ENCODE results near the gene TTC13.
"Not testable (repeated sequence)": the region's sequence is repeated elsewhere in the genome, so short reads cannot be mapped to it uniquely, and the experiment has no call there.

The TTC13 gene, protein sequence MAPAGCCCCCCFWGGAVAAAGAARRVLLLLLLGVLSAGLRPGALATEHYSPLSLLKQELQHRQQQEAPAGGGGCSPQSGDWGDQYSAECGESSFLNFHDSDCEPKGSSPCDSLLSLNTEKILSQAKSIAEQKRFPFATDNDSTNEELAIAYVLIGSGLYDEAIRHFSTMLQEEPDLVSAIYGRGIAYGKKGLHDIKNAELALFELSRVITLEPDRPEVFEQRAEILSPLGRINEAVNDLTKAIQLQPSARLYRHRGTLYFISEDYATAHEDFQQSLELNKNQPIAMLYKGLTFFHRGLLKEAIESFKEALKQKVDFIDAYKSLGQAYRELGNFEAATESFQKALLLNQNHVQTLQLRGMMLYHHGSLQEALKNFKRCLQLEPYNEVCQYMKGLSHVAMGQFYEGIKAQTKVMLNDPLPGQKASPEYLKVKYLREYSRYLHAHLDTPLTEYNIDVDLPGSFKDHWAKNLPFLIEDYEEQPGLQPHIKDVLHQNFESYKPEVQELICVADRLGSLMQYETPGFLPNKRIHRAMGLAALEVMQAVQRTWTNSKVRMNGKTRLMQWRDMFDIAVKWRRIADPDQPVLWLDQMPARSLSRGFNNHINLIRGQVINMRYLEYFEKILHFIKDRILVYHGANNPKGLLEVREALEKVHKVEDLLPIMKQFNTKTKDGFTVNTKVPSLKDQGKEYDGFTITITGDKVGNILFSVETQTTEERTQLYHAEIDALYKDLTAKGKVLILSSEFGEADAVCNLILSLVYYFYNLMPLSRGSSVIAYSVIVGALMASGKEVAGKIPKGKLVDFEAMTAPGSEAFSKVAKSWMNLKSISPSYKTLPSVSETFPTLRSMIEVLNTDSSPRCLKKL

DNA sequence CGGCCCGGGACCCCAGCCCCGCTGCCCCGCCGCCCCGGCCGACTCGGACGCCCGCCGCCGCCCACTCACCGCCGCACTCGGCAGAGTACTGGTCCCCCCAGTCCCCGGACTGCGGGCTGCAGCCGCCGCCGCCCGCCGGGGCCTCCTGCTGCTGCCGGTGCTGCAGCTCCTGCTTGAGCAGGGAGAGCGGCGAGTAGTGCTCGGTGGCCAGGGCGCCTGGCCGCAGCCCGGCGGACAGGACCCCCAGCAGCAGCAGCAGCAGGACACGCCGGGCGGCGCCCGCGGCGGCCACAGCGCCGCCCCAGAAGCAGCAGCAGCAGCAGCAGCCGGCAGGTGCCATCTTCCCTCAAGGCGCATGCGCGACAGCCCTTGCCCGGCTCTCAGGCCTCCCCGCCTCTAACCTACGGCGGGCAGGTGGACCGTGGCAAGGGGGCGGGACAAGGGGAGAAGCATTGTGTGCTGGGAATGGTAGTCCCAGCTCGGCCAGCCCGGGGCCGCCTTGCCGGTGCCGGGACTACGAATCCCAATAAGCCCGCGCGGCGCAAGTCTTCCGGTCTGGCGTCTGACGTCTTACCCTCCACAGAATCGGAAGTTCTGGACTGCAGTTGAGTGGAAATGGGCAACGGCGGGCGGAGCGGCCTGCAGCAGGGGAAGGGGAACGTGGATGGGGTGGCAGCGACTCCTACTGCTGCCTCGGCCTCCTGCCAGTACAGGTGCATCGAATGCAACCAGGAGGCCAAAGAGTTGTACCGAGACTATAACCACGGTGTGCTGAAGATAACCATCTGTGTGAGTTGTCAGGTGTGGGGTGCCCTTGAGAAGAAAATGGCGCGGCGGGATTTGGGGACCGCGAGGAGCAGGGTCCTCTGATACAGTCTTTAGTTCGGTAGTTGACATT is at the start of gene TTC13, which contains the start of gene ARV1:
TSS of gene TTC13 (minus strand) at position 371 of the 898 bp plus-strand sequence. CDS start at position 340, 31 bp downstream.
TSS of gene ARV1 (plus strand) at position 604 of the 898 bp plus-strand sequence. CDS start at position 616, 12 bp downstream.
- peaks cover 41% of the 10 kb centered on the region for H3K36me3 Mint-ChIP-seq (ENCODE audit: low read depth)
- H3K27ac Mint-ChIP-seq = peak within 1 kb of the TSS; percentile 95
- no peaks in the 10 kb centered on the region for H3K9me3 Mint-ChIP-seq
- H3K4me3 Mint-ChIP-seq = peak within 1 kb of the TSS; percentile 92
- H3K27me3 Mint-ChIP-seq = no peaks in the 10 kb centered on the region
- H3K4me1 Mint-ChIP-seq (ENCODE audit: low read depth) = peaks cover 35% of the 10 kb centered on the region
- peak; percentile 96 for DNase-seq

GRCh38 chr1:231027971-231028370 is 49.3 kb upstream of the TTC13 start:
- Mint-ChIP-seq H3K9me3 (no peaks in the 10 kb centered on the region), H3K4me1 (ENCODE audit: low read depth) (peaks cover 19% of the 10 kb centered on the region), H3K27me3 (no peaks in the 10 kb centered on the region), H3K4me3 (no peak overlapping the region), H3K36me3 (ENCODE audit: low read depth) (peaks cover 15% of the 10 kb centered on the region), H3K27ac (no peak overlapping the region)
- DNase-seq = no peak

DNA sequence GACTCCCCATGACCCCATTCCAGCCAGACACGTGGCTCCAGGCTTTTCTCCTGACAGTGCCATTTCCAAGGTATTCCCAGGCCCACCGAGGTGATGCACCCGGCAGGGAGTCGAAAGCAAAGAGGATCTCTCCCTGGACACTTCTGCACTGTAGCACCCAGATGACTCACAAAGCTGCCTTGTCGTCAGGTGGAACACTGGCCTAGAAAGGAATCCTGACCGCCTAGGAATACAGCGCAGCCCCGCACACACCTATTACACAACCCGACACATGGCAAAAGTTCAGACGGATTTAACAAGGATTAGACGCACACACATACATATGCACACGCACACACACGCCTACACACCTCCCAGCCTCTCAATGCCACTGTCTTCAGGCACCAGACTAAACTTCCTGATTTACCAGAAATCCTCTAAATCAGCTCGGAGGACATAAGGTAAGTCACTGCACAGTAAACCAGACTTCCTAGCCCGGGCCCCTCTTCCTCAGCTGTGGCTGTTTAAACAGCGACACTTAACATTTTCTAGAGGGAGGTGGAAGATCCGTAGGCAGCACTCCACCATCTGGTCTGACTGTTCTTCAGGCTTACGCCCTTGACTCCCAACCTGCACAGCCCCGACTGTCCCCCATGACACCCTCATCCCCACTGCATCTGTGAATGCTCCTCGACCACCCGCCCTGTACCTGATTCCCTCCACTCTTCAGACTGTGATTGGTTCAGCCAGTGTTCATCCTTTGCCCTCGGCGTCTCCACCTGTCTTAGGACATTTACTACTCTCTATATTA is 48.7 kb upstream of the TTC13 start:
- peaks cover 17% of the 10 kb centered on the region for H3K36me3 Mint-ChIP-seq (ENCODE audit: low read depth)
- no peaks in the 10 kb centered on the region for H3K27me3 Mint-ChIP-seq
- H3K9me3 Mint-ChIP-seq = no peaks in the 10 kb centered on the region
- no peak for DNase-seq
- H3K4me3 Mint-ChIP-seq = no peak overlapping the region
- H3K27ac Mint-ChIP-seq = no peak overlapping the region
- H3K4me1 Mint-ChIP-seq (ENCODE audit: low read depth) = peaks cover 15% of the 10 kb centered on the region

- Mint-ChIP-seq H3K9me3 (no peaks in the 10 kb centered on the region), H3K4me3 (no peak overlapping the region), H3K36me3 (ENCODE audit: low read depth) (peaks cover 24% of the 10 kb centered on the region), H3K4me1 (ENCODE audit: low read depth) (peaks cover 16% of the 10 kb centered on the region), H3K27me3 (no peaks in the 10 kb centered on the region), H3K27ac (no peak overlapping the region)
- DNase-seq = no peak
These were observed 47.9 kb upstream of the TTC13 start for GRCh38 chr1:231026576-231026975.

- H3K27ac Mint-ChIP-seq = no peak overlapping the region
- H3K4me1 Mint-ChIP-seq (ENCODE audit: low read depth) = peaks cover 25% of the 10 kb centered on the region
- H3K36me3 Mint-ChIP-seq (ENCODE audit: low read depth) = peaks cover 37% of the 10 kb centered on the region
- no peaks in the 10 kb centered on the region for H3K27me3 Mint-ChIP-seq
- no peak overlapping the region for H3K4me3 Mint-ChIP-seq
- DNase-seq = no peak
- H3K9me3 Mint-ChIP-seq = no peaks in the 10 kb centered on the region
These were observed 44.5 kb upstream of the TTC13 start for GRCh38 chr1:231023150-231023549.

DNA sequence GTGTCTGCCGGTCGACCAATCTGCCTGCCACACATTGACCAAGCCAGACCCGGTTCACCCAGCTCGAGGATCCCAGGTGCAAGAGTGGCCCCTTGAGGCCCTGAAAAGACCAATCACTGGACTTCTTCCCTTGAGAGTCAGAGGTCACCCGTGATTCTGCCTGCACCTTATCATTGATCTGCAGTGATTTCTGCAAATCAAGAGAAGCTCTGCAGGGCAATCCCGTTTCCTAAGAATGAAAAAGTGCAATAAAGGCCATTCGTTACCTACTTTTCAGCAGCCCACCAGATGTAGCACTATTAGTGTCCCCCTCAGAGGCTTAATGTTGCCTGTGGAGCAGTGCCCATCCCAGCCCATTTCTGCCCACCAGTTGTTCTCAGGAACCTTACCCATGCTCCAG is 43.9 kb upstream of the TTC13 start:
- H3K27ac Mint-ChIP-seq, H3K4me3 Mint-ChIP-seq, H3K9me3 Mint-ChIP-seq, H3K27me3 Mint-ChIP-seq, DNase-seq: not testable (repeated sequence)
- Mint-ChIP-seq H3K4me1 (ENCODE audit: low read depth) (peaks cover 23% of the 10 kb centered on the region), H3K36me3 (ENCODE audit: low read depth) (peaks cover 37% of the 10 kb centered on the region)

DNA sequence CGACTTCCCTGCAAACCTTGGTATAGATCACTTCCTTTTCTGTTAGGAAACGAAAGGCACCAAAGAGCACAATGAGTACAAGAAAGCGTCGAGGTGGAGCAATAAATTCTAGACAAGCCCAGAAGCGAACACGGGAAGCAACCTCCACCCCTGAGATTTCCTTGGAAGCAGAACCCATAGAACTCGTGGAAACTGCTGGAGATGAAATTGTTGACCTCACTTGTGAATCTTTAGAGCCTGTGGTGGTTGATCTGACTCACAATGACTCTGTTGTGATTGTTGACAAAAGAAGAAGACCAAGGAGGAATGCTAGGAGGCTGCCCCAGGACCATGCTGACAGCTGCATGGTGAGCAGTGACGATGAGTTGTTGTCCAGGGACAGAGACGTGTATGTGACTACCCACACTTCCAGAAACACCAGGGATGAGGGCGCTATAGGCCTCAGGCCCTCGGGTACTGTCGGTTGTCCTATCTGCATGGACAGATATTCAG is 42.9 kb upstream of the TTC13 start:
- DNase-seq = no peak
- Mint-ChIP-seq H3K27ac (no peak overlapping the region), H3K9me3 (no peaks in the 10 kb centered on the region), H3K27me3 (no peaks in the 10 kb centered on the region), H3K4me1 (ENCODE audit: low read depth) (peaks cover 23% of the 10 kb centered on the region), H3K4me3 (no peak overlapping the region), H3K36me3 (ENCODE audit: low read depth) (peaks cover 39% of the 10 kb centered on the region)

- Mint-ChIP-seq H3K4me1 (ENCODE audit: low read depth) (peaks cover 23% of the 10 kb centered on the region), H3K4me3 (no peak overlapping the region), H3K27ac (peak overlapping the region; percentile 8), H3K36me3 (ENCODE audit: low read depth) (peaks cover 40% of the 10 kb centered on the region), H3K27me3 (no peaks in the 10 kb centered on the region), H3K9me3 (no peaks in the 10 kb centered on the region)
- no peak for DNase-seq
These were observed 42.2 kb upstream of the TTC13 start for GRCh38 chr1:231020816-231021215.

DNA sequence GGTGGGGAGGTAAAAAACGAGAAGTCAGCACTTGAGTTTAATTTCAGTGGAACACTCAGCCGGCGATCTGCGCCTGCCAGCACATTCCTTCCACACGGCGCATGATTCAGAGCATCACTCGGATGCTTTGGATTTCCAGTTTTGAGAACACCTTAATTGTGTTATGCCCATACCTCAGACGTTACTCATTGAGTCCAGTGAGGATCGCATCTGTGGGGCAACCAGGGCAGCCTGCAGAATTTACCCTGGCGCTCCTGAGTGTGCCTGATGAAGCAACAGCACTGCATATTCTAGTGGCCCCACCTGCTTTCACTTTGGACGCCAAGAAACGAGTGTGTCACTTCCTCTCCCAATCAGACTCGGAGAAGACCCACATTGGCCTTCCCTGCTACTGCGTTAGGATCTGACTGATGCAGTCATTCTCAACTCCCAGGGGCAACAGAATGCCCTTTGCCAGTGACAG is 41.5 kb upstream of the TTC13 start:
- H3K4me1 Mint-ChIP-seq (ENCODE audit: low read depth) = peaks cover 23% of the 10 kb centered on the region
- no peak for DNase-seq
- H3K27ac Mint-ChIP-seq = peak overlapping the region; percentile 8
- no peaks in the 10 kb centered on the region for H3K9me3 Mint-ChIP-seq
- peak overlapping the region; percentile 57 for H3K4me3 Mint-ChIP-seq
- H3K36me3 Mint-ChIP-seq (ENCODE audit: low read depth) = peaks cover 44% of the 10 kb centered on the region
- H3K27me3 Mint-ChIP-seq = no peaks in the 10 kb centered on the region

GRCh38 chr1:231019711-231020110 is 41.0 kb upstream of the TTC13 start:
- peaks cover 23% of the 10 kb centered on the region for H3K4me1 Mint-ChIP-seq (ENCODE audit: low read depth)
- peak overlapping the region; percentile 57 for H3K4me3 Mint-ChIP-seq
- DNase-seq = no peak
- H3K36me3 Mint-ChIP-seq (ENCODE audit: low read depth) = peaks cover 44% of the 10 kb centered on the region
- H3K27ac Mint-ChIP-seq = no peak overlapping the region
- no peaks in the 10 kb centered on the region for H3K9me3 Mint-ChIP-seq
- H3K27me3 Mint-ChIP-seq = no peaks in the 10 kb centered on the region

DNA sequence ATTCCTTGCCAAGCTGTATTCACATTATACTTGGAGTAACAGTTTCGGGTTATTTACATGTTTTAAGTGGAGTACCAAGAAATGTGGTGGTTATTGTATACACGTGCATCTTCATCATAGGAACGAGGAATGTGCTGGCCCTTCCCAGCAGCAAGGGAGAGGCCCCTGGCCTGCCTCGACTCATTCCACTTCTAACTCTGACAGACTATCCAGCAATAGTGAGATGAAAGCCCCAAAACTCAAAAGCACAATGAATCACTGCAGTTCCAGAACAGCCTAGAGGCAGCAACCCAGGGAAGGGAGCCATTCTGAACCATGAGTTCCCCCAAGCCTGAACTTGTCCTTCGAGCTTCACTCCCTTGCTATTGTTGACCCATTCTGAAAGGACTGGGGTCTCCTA is 38.3 kb upstream of the TTC13 start:
- DNase-seq = no peak
- H3K27ac Mint-ChIP-seq = no peak overlapping the region

DNA sequence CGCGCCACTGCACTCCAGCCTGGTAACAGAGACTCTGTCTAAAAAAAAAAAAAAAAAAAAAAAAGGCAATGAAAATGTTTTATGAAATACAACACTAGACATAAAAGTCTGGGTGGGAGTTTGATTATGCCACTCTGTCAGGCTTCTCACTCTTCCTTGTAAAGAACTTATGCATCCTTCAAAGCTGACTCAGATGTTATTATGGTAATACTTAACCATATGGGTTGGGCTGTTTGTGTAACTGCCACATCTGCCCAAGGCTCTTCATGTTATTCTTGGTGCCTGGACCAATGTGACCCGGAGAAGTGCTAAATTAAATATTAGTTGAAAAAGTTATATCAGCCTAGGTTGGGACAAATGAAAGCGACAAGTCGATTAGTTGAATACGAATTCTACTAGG is 37.6 kb upstream of the TTC13 start:
- DNase-seq = no peak
- H3K4me3 Mint-ChIP-seq = no peak overlapping the region
- H3K9me3 Mint-ChIP-seq = no peaks in the 10 kb centered on the region
- no peaks in the 10 kb centered on the region for H3K27me3 Mint-ChIP-seq
- H3K36me3 Mint-ChIP-seq (ENCODE audit: low read depth) = peaks cover 32% of the 10 kb centered on the region
- peaks cover 13% of the 10 kb centered on the region for H3K4me1 Mint-ChIP-seq (ENCODE audit: low read depth)
- H3K27ac Mint-ChIP-seq = no peak overlapping the region

More for the DNA sequence above, 38.3 kb upstream of the TTC13 start:
- H3K9me3 Mint-ChIP-seq = no peaks in the 10 kb centered on the region
- H3K27me3 Mint-ChIP-seq = no peaks in the 10 kb centered on the region
- no peak overlapping the region for H3K4me3 Mint-ChIP-seq
- peaks cover 37% of the 10 kb centered on the region for H3K36me3 Mint-ChIP-seq (ENCODE audit: low read depth)
- peaks cover 18% of the 10 kb centered on the region for H3K4me1 Mint-ChIP-seq (ENCODE audit: low read depth)

DNA sequence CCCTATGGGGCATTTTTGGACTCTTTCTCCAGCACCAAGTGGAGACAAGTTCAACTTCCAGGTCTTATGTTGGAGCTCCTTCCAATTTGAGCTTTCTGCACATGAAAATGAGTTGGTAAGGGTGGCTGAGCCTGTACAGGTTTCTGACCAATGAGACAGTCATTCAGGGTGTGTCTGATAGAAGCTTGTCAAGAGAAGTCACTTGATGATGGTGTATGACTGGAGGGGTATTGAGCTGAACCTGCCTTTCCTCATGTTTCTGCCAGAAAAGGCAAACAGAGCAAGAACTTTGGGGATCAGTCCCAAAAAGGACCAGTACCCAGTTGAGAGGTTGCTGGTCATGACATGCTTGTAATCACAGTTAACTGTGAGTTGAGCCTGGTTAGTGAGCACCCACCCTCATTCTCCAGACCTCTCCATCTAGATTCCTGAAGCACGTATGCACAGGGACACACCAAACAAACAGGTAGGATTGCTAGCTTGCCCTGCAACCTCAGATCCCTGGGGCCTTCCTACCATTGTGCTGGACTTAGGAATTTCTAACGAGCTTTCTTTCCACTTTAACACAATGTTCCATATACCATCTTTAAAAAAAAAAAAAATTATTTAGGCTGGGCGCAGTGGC is 34.8 kb upstream of the TTC13 start:
- Mint-ChIP-seq H3K27me3 (no peaks in the 10 kb centered on the region), H3K36me3 (ENCODE audit: low read depth) (peaks cover 19% of the 10 kb centered on the region), H3K27ac (no peak overlapping the region), H3K4me3 (no peak overlapping the region), H3K9me3 (no peaks in the 10 kb centered on the region), H3K4me1 (ENCODE audit: low read depth) (no peaks in the 10 kb centered on the region)
- DNase-seq = no peak
